Trophoblast cell (in vitro differentiated cells and primary cell): ENCODE data around the gene PCDH1.

Source experiments
- DNase-seq, 2 donors: peaks; one replicate each; pipeline ENCODE4 v3.0.0-alpha.2; 2016
- H2AFZ ChIP-seq: 2 replicates; pipeline ENCODE4 v1.6.1; 2013; ENCODE audit warnings: low read length, moderate library complexity, mild to moderate bottlenecking; ENCODE audit not compliant: insufficient read depth, poor library complexity
- H2AK5ac ChIP-seq: 2 replicates; pipeline ENCODE4 v1.6.1; 2013; ENCODE audit warnings: mild to moderate bottlenecking, low read length
- H2BK120ac ChIP-seq: 2 replicates; pipeline ENCODE4 v1.6.1; 2013; ENCODE audit warnings: low read length, mild to moderate bottlenecking, moderate library complexity; ENCODE audit not compliant: insufficient read depth, poor library complexity
- H2BK12ac ChIP-seq: 2 replicates; pipeline ENCODE4 v1.6.1; 2013; ENCODE audit warnings: mild to moderate bottlenecking, low read length, moderate library complexity
- H2BK5ac ChIP-seq: 2 replicates; pipeline ENCODE4 v1.6.1; 2013; ENCODE audit warnings: low read length, low read depth, moderate library complexity, mild to moderate bottlenecking; ENCODE audit not compliant: poor library complexity
- H3K14ac ChIP-seq: 2 replicates; pipeline ENCODE4 v1.6.1; 2013; ENCODE audit warnings: mild to moderate bottlenecking, low read length
- H3K18ac ChIP-seq: 2 replicates; pipeline ENCODE4 v1.6.1; 2013; ENCODE audit warnings: mild to moderate bottlenecking, low read length
- H3K23ac ChIP-seq: 2 replicates; pipeline ENCODE4 v1.6.1; 2013; ENCODE audit warnings: low read length
- H3K27ac ChIP-seq: 2 replicates; pipeline ENCODE4 v1.5.1; 2013; ENCODE audit warnings: low read depth, mild to moderate bottlenecking, inconsistent platforms, low read length, moderate library complexity
- H3K27me3 ChIP-seq: 2 replicates; pipeline ENCODE4 v1.6.1; 2013; ENCODE audit warnings: inconsistent platforms, mild to moderate bottlenecking, low read length, moderate library complexity; ENCODE audit not compliant: insufficient read depth
- H3K36me3 ChIP-seq, 2 experiments: 1 replicate in 1 of 2; 2 replicates in 1 of 2; pipeline ENCODE4 v1.6.1; 2013; ENCODE audit warnings: low read length in 2 of 2, mild to moderate bottlenecking in 2 of 2, moderate library complexity in 1 of 2; ENCODE audit not compliant: insufficient read depth in 2 of 2, control insufficient read depth in 1 of 2
- H3K4ac ChIP-seq: 2 replicates; pipeline ENCODE4 v1.6.1; 2013; ENCODE audit warnings: low read depth, mild to moderate bottlenecking, low read length, moderate library complexity
- H3K4me1 ChIP-seq, 2 experiments: 1 replicate in 1 of 2; 2 replicates in 1 of 2; pipeline ENCODE4 v1.6.1; 2013; ENCODE audit warnings: low read length in 2 of 2, mild to moderate bottlenecking in 2 of 2, moderate library complexity in 1 of 2; ENCODE audit not compliant: insufficient read depth in 2 of 2, control insufficient read depth in 1 of 2
- H3K4me2 ChIP-seq: 2 replicates; pipeline ENCODE4 v1.6.1; 2013; ENCODE audit warnings: inconsistent platforms, mild to moderate bottlenecking, low read length, moderate library complexity
- H3K4me3 ChIP-seq: 2 replicates; pipeline ENCODE4 v1.5.1; 2013; ENCODE audit warnings: mild to moderate bottlenecking, low read depth, low read length, inconsistent platforms
- H3K79me1 ChIP-seq: one replicate; pipeline ENCODE4 v1.6.1; 2013; ENCODE audit warnings: low read length
- H3K79me2 ChIP-seq: 2 replicates; pipeline ENCODE4 v1.6.1; 2013; ENCODE audit warnings: low read length, mild to moderate bottlenecking; ENCODE audit not compliant: control insufficient read depth, insufficient read depth, poor library complexity
- H3K9ac ChIP-seq: 2 replicates; pipeline ENCODE4 v1.6.1; 2013; ENCODE audit warnings: mild to moderate bottlenecking, low read length
- H3K9me3 ChIP-seq: 2 replicates; pipeline ENCODE4 v1.6.1; 2013; ENCODE audit warnings: low read depth, mild to moderate bottlenecking, control low read depth, inconsistent platforms, low read length; ENCODE audit not compliant: insufficient read depth
- H4K12ac ChIP-seq: 2 replicates; pipeline ENCODE4 v1.6.1; 2013; ENCODE audit warnings: low read depth, mild to moderate bottlenecking, low read length, moderate library complexity
- H4K8ac ChIP-seq: 2 replicates; pipeline ENCODE4 v1.6.1; 2013; ENCODE audit warnings: low read depth, mild to moderate bottlenecking, low read length, moderate library complexity
- H4K91ac ChIP-seq: one replicate; pipeline ENCODE4 v1.6.1; 2013; ENCODE audit warnings: low read depth, mild to moderate bottlenecking, low read length, moderate library complexity
- WGBS: extraction: QIAGEN DNeasy Blood & Tissue Kit; methylation state at CpG from one replicate; pipeline ENCODE4 v1.1.7; 2013; ENCODE audit warnings: missing lambda C conversion rate; ENCODE audit not compliant: insufficient read length, insufficient coverage; ENCODE audit errors: extremely low coverage; 5-methylcytosine and 5-hydroxymethylcytosine counted together

The PCDH1 gene

GRCh38 chr5:141910271-141910673 is 32.1 kb upstream of the PCDH1 start:
- no peak for DNase-seq
- Histone ChIP-seq H4K12ac (no peak overlapping the region), H3K79me2 (no peaks in the 10 kb centered on the region)

GRCh38 chr5:141909212-141909611 is 31.0 kb upstream of the PCDH1 start:
- no peaks in the 10 kb centered on the region for H3K79me2 ChIP-seq
- no peaks in the 10 kb centered on the region for H3K36me3 ChIP-seq
- no peak overlapping the region for H2AFZ ChIP-seq
- no peak overlapping the region for H3K4me2 ChIP-seq
- no peak overlapping the region for H2BK120ac ChIP-seq
- H3K9ac ChIP-seq, result no peak overlapping the region
- H2AK5ac ChIP-seq, result no peak overlapping the region
- H2BK5ac ChIP-seq, result no peak overlapping the region
- no peak overlapping the region for H3K18ac ChIP-seq
- no peak for DNase-seq
- H3K9me3 ChIP-seq, result no peaks in the 10 kb centered on the region
- no peak overlapping the region for H3K4me3 ChIP-seq
- H2BK12ac ChIP-seq, result no peak overlapping the region
- no peaks in the 10 kb centered on the region for H3K79me1 ChIP-seq
- WGBS, result no CpG with 5 or more reads among the region's 4 CpGs
- no peak overlapping the region for H3K27ac ChIP-seq
- peaks cover 4% of the 10 kb centered on the region for H3K27me3 ChIP-seq
- no peak overlapping the region for H3K23ac ChIP-seq
- H3K4ac ChIP-seq, result no peak overlapping the region
- no peak overlapping the region for H3K14ac ChIP-seq
- H3K4me1 ChIP-seq, result peaks cover 0 to 2% of the 10 kb centered on the region in 2 experiments
- H4K8ac ChIP-seq, result no peak overlapping the region
- H4K12ac ChIP-seq, result no peak overlapping the region
- no peak overlapping the region for H4K91ac ChIP-seq

More at GRCh38 chr5:141910271-141910673, 32.1 kb upstream of the PCDH1 start:
- Histone ChIP-seq H3K4me3 (no peak overlapping the region), H3K79me1 (no peaks in the 10 kb centered on the region), H3K18ac (no peak overlapping the region), H3K14ac (no peak overlapping the region), H2AFZ (no peak overlapping the region), H3K36me3 (no peaks in the 10 kb centered on the region), H2BK12ac (no peak overlapping the region), H4K91ac (no peak overlapping the region), H3K9me3 (no peaks in the 10 kb centered on the region), H3K23ac (no peak overlapping the region), H3K4me2 (no peak overlapping the region), H4K8ac (no peak overlapping the region), H2BK120ac (no peak overlapping the region), H3K27ac (no peak overlapping the region), H3K27me3 (peaks cover 7% of the 10 kb centered on the region), H3K4ac (no peak overlapping the region), H3K9ac (no peak overlapping the region), H2AK5ac (no peak overlapping the region), H2BK5ac (no peak overlapping the region), H3K4me1 (peaks cover 0 to 5% of the 10 kb centered on the region in 2 experiments)
- WGBS, result no CpG with 5 or more reads among the region's 2 CpGs

- Histone ChIP-seq H3K4me3 (no peak overlapping the region), H4K8ac (no peak overlapping the region), H2AK5ac (no peak overlapping the region), H2AFZ (no peak overlapping the region), H3K23ac (no peak overlapping the region), H2BK12ac (no peak overlapping the region), H3K36me3 (no peaks in the 10 kb centered on the region), H3K9ac (no peak overlapping the region), H3K9me3 (no peaks in the 10 kb centered on the region), H3K79me2 (no peaks in the 10 kb centered on the region), H3K14ac (no peak overlapping the region), H2BK5ac (no peak overlapping the region), H3K79me1 (no peaks in the 10 kb centered on the region), H3K4me1 (no peaks in the 10 kb centered on the region), H3K27me3 (no peaks in the 10 kb centered on the region), H3K4ac (no peak overlapping the region), H4K12ac (no peak overlapping the region), H2BK120ac (no peak overlapping the region), H3K27ac (no peak overlapping the region), H4K91ac (no peak overlapping the region), H3K4me2 (no peak overlapping the region), H3K18ac (no peak overlapping the region)
- WGBS, result no CpG with 5 or more reads among the region's 2 CpGs
- no peak for DNase-seq
These were observed 30.6 kb upstream of the PCDH1 start for GRCh38 chr5:141908796-141909195.

- Histone ChIP-seq H3K79me1 (no peaks in the 10 kb centered on the region), H3K4me1 (no peaks in the 10 kb centered on the region), H3K4ac (no peak overlapping the region), H3K9me3 (no peaks in the 10 kb centered on the region), H3K79me2 (no peaks in the 10 kb centered on the region), H3K23ac (no peak overlapping the region), H4K91ac (no peak overlapping the region), H4K8ac (no peak overlapping the region), H3K14ac (no peak overlapping the region), H2AFZ (no peak overlapping the region), H4K12ac (no peak overlapping the region), H3K18ac (no peak overlapping the region), H3K27me3 (no peaks in the 10 kb centered on the region), H2BK5ac (no peak overlapping the region), H3K36me3 (no peaks in the 10 kb centered on the region), H2BK120ac (no peak overlapping the region), H2BK12ac (no peak overlapping the region), H3K27ac (no peak overlapping the region), H3K4me3 (no peak overlapping the region), H2AK5ac (no peak overlapping the region), H3K9ac (no peak overlapping the region), H3K4me2 (no peak overlapping the region)
- no CpG with 5 or more reads among the region's 1 CpG for whole genome bisulfite sequencing
- DNase-seq, result no peak
These were observed 28.8 kb upstream of the PCDH1 start for GRCh38 chr5:141906972-141907371.
